ENCODE measurements around the gene MBD3L3.

Gene MBD3L3

DNA sequence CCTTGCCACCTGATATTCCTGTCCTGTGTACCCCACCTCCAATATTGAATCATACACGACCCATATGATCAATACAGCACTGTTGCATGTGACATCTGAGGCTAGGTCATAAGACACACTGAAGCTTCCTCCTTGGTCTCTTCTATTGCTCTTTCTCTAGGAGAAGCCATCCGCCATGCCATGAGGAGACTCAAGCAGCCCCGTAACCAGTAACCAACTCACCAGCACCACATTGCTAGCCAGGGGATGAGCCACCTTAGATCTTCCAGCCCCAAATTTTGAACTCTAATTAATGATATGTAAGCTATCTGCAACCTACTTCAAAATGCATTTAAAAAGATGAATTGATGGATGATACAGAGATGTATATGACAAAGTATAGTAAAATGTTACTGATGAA is 39.6 kb upstream of the MBD3L3 start:
- H3F3A ChIP-seq (ENCODE audit: insufficient read depth, low read length): 0 out of 2 replicates have a peak, but pooled peaks cover 13% of the 10 kb centered on the region
- H2AFZ ChIP-seq (ENCODE audit: low read length): peak overlapping the region; percentile 67; the same call in 1 of the 2 replicates
- no peaks in the 10 kb centered on the region for H4K20me1 ChIP-seq (ENCODE audit: insufficient read depth, low read length)
- no peaks in the 10 kb centered on the region for H3K79me2 ChIP-seq (ENCODE audit: low read length)
- peak overlapping the region; percentile 61 for H3K4me2 ChIP-seq (ENCODE audit: low read depth, low read length)
- TF ChIP-seq, protein P1, sequence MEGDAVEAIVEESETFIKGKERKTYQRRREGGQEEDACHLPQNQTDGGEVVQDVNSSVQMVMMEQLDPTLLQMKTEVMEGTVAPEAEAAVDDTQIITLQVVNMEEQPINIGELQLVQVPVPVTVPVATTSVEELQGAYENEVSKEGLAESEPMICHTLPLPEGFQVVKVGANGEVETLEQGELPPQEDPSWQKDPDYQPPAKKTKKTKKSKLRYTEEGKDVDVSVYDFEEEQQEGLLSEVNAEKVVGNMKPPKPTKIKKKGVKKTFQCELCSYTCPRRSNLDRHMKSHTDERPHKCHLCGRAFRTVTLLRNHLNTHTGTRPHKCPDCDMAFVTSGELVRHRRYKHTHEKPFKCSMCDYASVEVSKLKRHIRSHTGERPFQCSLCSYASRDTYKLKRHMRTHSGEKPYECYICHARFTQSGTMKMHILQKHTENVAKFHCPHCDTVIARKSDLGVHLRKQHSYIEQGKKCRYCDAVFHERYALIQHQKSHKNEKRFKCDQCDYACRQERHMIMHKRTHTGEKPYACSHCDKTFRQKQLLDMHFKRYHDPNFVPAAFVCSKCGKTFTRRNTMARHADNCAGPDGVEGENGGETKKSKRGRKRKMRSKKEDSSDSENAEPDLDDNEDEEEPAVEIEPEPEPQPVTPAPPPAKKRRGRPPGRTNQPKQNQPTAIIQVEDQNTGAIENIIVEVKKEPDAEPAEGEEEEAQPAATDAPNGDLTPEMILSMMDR (IDR thresholded peaks at IDR 0.05; ENCODE audit: low read length): no peak
- TF ChIP-seq EZH2phosphoT487 (IDR thresholded peaks at IDR 0.05; ENCODE audit: low read length) (no peak), EZH2 (optimal IDR thresholded peaks at IDR 0.05; ENCODE audit: low read depth, low read length) (no peak)
- H3K4me3 ChIP-seq (ENCODE audit: low read length): peak overlapping the region; percentile 70
- peaks cover 10% of the 10 kb centered on the region; the same call in 1 of the 2 replicates for H3K4me1 ChIP-seq (ENCODE audit: low read length)
- H3K27ac ChIP-seq (ENCODE audit: low read length): no peak overlapping the region
- no peaks in the 10 kb centered on the region for H3K36me3 ChIP-seq (replicated peaks; ENCODE audit: insufficient read depth, low read length)
- H3K9me2 ChIP-seq (replicated peaks; ENCODE audit: insufficient read depth, low read length): no peaks in the 10 kb centered on the region
- H3K9me3 ChIP-seq (replicated peaks; ENCODE audit: insufficient read depth, low read length): no peaks in the 10 kb centered on the region
- no peaks in the 10 kb centered on the region for H3K27me3 ChIP-seq (replicated peaks; ENCODE audit: insufficient read depth, low read length)
- no peak overlapping the region; the same call in 1 of the 2 replicates for H3K9ac ChIP-seq (ENCODE audit: low read length)
- no peak for DNase-seq

DNA sequence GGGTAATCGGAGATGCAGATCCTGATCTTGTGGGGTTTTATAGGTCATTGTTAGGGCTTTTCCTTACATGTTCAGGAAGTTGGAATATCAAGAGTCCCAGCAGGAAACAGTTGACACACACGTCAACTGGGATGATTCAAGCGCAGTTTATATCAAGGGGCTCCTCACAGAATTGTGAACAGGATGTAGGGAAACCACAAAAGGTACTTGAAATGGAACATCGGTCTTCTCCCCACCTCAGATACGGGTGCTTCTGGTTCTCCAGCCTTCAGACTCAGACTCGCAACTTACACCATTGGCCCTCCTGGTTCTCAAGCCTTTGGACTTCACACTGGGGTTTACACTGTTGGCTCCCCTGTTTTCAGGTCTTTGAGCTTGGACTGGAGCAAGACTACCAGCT is 30.5 kb upstream of the MBD3L3 start:
- TF ChIP-seq, protein P1 (IDR thresholded peaks at IDR 0.05; ENCODE audit: low read length): no peak
- no peak for TF ChIP-seq EZH2phosphoT487 (IDR thresholded peaks at IDR 0.05; ENCODE audit: low read length)
- H2AFZ ChIP-seq (ENCODE audit: low read length): no peak overlapping the region
- H3K27ac ChIP-seq (ENCODE audit: low read length): no peak overlapping the region
- H3K4me1 ChIP-seq (ENCODE audit: low read length): no peaks in the 10 kb centered on the region
- H3K79me2 ChIP-seq (ENCODE audit: low read length): no peaks in the 10 kb centered on the region
- H3K9ac ChIP-seq (ENCODE audit: low read length): no peak overlapping the region
- no peaks in the 10 kb centered on the region; the same call in 1 of the 2 replicates for H3F3A ChIP-seq (ENCODE audit: insufficient read depth, low read length)
- no peak overlapping the region for H3K4me2 ChIP-seq (ENCODE audit: low read depth, low read length)
- no peaks in the 10 kb centered on the region for H4K20me1 ChIP-seq (ENCODE audit: insufficient read depth, low read length)
- no peak for DNase-seq
- H3K4me3 ChIP-seq (ENCODE audit: low read length): no peak overlapping the region
- peaks cover 4% of the 10 kb centered on the region for H3K36me3 ChIP-seq (replicated peaks; ENCODE audit: insufficient read depth, low read length)
- no peaks in the 10 kb centered on the region for H3K9me2 ChIP-seq (replicated peaks; ENCODE audit: insufficient read depth, low read length)
- peaks cover 4% of the 10 kb centered on the region for H3K9me3 ChIP-seq (replicated peaks; ENCODE audit: insufficient read depth, low read length)
- no peaks in the 10 kb centered on the region for H3K27me3 ChIP-seq (replicated peaks; ENCODE audit: insufficient read depth, low read length)

DNA sequence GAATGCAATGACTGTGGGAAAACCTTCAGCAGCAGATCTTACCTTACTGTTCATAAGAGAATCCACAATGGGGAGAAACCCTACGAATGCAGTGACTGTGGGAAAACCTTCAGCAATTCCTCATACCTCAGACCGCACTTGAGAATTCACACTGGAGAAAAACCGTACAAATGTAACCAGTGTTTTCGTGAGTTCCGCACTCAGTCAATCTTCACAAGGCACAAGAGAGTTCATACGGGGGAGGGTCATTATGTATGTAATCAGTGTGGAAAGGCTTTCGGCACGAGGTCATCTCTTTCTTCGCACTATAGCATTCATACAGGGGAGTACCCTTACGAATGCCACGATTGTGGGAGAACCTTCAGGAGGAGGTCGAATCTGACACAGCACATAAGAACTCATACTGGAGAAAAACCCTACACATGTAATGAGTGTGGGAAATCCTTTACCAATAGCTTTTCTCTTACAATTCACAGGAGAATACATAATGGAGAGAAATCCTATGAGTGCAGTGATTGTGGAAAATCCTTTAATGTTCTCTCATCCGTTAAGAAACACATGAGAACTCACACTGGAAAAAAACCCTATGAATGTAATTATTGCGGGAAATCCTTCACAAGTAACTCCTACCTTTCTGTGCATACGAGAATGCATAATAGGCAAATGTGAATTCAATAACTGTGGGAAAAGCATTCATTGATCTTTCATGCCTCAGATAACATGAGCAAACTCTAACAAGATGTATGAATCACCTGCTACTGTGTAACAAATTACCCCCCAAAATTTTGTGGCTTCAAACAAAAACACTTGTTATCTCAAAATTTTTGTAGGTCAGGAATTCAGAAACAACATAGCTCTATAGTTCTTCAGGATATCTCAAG is 24.8 kb upstream of the MBD3L3 start:
- Histone ChIP-seq H3F3A (ENCODE audit: insufficient read depth, low read length) (0 out of 2 replicates have a peak, but pooled peaks cover 8% of the 10 kb centered on the region), H4K20me1 (ENCODE audit: insufficient read depth, low read length) (no peaks in the 10 kb centered on the region), H2AFZ (ENCODE audit: low read length) (no peak overlapping the region), H3K79me2 (ENCODE audit: low read length) (no peaks in the 10 kb centered on the region), H3K4me3 (ENCODE audit: low read length) (no peak overlapping the region), H3K9me2 (replicated peaks; ENCODE audit: insufficient read depth, low read length) (no peaks in the 10 kb centered on the region), H3K27ac (ENCODE audit: low read length) (no peak overlapping the region), H3K9me3 (replicated peaks; ENCODE audit: insufficient read depth, low read length) (peaks cover 18% of the 10 kb centered on the region), H3K36me3 (replicated peaks; ENCODE audit: insufficient read depth, low read length) (peaks cover 58% of the 10 kb centered on the region), H3K27me3 (replicated peaks; ENCODE audit: insufficient read depth, low read length) (no peaks in the 10 kb centered on the region), H3K4me2 (ENCODE audit: low read depth, low read length) (no peak overlapping the region), H3K9ac (ENCODE audit: low read length) (no peak overlapping the region), H3K4me1 (ENCODE audit: low read length) (no peaks in the 10 kb centered on the region)
- TF ChIP-seq, protein P1 (IDR thresholded peaks at IDR 0.05; ENCODE audit: low read length): no peak
- TF ChIP-seq EZH2phosphoT487 (IDR thresholded peaks at IDR 0.05; ENCODE audit: low read length) (no peak), EZH2 (optimal IDR thresholded peaks at IDR 0.05; ENCODE audit: low read depth, low read length) (no peak)
- no peak for DNase-seq
